GM19035 (cell line): ENCODE measurements around the gene JMJD1C.
"Not testable (repeated sequence)": the region's sequence is repeated elsewhere in the genome, so short reads cannot be mapped to it uniquely, and the experiment has no call there.

Experiments used
- ATAC-seq: cut with Tn5 transposase; IDR thresholded peaks from one replicate; pipeline ENCODE4 v1.9.1; 2021; ENCODE audit not compliant: unreplicated experiment

Gene JMJD1C

GRCh38 chr10:63304146-63304545 lies 161.6 kb downstream of the JMJD1C start:
- no peak for ATAC-seq

GRCh38 chr10:63300801-63301200 lies 165.0 kb downstream of the JMJD1C start:
- ATAC-seq, result no peak

- no peak for ATAC-seq
These were observed 167.8 kb downstream of the JMJD1C start for GRCh38 chr10:63297941-63298340.

- ATAC-seq, result no peak
These were observed 171.0 kb downstream of the JMJD1C start for GRCh38 chr10:63294781-63295180.

DNA sequence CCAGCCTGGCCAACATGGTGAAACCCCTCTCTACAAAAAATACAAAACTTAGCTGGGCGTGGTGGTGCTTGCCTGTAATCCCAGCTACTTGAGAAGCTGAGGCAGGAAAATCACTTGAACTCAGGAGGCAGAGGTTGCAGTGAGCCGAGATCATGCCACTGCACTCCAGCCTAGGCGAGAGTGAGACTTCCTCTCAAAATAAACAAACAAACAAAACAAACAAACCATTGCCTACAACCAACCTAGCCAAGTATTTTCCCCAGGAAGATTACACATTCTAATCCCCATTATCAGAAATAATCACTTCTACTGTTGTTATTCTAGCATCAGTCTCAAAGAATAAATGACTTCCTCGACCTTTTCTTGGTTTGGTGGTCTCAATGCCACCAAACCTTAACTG lies 172.9 kb downstream of the JMJD1C start:
- not testable (repeated sequence) for ATAC-seq

DNA sequence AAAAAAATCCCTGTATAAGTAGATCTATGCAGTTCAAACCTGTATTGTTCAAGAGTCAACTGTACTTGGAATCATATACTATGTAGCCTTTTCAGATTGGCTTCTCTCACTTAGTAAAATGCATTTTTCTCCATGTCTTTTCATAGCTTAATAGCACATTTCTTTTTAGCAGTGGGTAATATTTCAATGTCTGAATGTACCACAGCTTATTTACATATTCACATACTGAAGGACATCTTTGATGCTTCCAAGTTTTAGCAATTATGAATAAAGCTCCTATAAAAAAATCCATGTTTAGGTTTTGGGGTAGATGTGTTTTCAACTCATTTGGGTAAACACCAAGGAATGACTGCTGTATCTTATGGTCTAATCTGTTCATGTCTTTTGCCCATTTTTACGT lies 177.6 kb downstream of the JMJD1C start:
- no peak for ATAC-seq

DNA sequence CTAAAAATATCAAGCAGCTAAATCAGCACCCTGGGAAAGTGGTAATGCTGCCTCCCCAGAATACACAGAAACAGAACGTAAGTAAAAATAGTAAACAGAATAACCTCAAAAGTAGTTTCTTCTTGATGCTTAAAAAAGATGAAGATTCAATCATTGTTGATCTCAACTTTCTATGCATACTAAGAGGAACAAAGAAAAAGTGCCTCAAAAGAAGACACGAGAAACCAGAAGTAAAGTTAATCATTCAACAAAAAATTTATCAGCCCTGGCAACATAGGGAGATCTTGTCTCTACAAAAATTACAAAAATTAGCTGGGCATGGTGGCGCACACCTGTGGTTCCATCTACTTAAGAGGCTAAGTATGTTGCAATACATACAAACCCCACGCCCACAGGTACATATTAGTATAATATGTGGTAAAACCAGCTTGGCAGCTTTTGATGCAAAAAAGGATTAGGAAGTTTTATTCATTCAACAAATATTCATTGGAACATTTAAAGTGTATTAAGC lies 179.0 kb downstream of the JMJD1C start:
- peak; percentile 83 for ATAC-seq

DNA sequence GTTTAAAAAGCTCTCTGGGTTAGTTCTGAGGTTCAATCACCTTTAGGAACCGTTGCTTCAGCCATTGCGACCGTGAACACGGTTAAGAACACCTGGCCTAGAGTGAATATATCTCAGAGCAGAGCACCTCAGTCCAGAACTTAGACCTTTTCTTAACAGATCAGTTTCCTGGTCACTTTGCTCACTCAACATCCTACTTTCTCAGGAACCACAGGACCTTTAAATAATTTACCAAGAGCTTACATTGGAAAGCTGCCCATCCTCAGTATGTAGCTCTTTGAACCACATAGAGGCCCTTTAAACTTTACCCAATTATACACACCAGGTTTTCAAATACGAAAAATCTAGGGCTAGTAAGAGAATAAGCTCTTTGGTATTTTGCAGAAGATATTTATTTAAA lies 179.4 kb downstream of the JMJD1C start:
- peak; percentile 38 for ATAC-seq

DNA sequence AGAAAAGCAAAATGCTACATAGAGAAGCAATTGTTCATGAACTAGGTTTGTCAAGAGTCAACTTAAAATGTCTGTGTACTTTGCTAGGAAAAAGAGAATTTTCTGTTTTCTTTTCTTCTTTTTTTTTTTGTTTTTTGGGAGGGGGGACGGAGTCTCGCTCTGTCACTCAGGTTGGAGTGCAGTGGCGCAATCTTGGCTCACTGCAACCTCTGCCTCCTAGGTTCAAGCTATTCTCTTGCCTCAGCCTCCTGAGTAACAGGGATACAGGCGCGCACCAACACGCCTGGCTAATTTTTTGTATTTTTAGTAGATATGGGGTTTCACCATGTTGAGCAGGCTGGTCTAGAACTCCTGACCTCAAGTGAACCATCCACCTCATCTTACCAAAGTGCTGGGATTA lies 181.9 kb downstream of the JMJD1C start:
- ATAC-seq, result not testable (repeated sequence)

DNA sequence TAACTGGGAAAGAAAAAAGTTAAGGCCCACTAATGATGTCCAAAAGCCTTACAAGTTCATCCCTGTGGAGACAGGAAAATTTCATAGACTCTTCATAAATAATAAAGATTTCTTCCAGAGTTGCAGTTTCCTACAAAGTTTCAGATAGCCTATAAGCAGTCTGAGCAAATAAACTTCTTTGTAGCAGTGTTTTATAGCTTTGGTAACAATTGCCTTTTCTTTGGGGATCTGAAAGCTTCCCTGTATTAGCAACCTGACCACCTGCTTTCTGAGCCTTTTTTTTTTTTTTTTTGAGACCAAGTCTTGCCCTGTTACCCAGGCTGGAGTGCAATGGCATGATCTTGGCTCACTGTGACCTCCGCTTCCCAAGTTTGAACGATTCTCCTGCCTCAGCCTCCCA lies 182.7 kb downstream of the JMJD1C start:
- ATAC-seq, result no peak

DNA sequence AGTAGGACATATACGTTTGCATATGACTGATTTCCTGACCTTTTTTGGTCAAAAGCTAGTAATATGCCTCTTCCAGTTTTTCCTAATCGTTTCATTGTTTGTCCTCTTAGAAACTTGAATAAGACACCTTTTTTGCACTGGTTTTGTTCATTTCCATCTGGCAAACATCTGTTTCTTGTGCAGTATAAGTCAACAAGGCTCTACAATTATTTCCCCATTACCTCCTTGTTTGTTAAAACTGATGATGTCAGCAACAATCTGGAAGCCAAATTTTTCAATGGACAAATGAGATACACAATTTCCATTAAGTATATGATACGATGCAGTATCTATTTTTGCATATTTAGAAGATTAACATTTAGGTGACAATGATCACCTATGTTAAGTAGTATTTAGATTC lies 183.8 kb downstream of the JMJD1C start:
- ATAC-seq, result no peak

DNA sequence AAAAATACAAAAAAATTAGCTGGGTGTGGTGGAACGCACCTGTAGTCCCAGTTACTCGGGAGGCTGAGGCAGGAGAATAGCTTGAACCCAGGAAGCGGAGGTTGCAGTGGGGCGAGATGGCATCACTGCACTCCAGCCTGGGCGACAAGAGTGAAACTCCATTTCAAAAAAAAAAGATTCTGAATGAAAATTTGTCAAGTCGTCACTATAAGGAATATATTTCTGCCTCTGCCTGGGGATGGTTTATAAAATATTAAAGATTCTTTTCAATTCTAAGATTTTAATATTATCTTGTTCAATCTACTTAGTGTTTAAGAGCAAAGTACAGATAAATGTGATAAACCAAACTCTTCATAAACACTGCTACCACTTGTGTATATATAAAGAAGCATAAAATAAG lies 185.4 kb downstream of the JMJD1C start:
- ATAC-seq, result no peak

DNA sequence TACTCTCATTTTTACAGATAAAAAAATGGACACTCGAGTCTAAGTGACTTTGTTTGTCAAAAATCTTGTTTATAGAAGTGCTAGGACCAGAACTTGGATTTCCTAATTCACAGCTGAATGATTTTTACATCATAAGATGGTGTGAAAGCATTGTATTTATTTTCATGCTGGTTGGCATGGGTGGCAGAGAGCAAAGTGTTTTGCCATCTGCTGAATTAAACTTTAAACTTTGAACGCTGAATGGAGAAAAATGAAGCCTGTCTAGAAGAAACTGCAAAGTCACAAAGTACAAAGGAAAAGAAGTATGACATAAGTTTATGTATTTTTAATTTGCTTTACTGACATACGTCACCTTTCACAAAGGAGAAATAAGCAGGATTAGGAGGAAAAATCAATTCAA lies 190.7 kb downstream of the JMJD1C start:
- no peak for ATAC-seq

DNA sequence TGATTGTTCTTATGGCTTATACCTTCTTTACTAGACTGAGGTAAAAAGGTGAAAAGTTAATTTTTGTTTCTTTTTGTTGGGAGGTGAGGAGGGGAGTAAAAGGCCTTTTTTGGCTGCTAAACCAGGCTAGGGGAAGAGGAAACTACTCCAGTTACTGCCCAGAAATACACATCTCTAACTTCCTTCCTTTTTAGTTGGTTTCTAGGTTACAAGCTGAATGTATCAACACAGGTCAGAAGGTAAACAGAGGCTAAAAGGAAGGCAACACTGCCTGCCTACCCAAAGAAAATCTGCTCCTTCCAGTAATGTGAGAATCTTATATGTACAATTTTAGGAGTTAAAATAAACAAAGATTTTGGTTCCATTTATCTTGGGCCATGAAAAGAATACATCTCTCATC lies 192.2 kb downstream of the JMJD1C start:
- ATAC-seq, result no peak

GRCh38 chr10:63268798-63269503 lies 196.8 kb downstream of the JMJD1C start:
- peak; percentile 96 for ATAC-seq

GRCh38 chr10:63268149-63268797 lies 197.5 kb downstream of the JMJD1C start:
- no peak for ATAC-seq

DNA sequence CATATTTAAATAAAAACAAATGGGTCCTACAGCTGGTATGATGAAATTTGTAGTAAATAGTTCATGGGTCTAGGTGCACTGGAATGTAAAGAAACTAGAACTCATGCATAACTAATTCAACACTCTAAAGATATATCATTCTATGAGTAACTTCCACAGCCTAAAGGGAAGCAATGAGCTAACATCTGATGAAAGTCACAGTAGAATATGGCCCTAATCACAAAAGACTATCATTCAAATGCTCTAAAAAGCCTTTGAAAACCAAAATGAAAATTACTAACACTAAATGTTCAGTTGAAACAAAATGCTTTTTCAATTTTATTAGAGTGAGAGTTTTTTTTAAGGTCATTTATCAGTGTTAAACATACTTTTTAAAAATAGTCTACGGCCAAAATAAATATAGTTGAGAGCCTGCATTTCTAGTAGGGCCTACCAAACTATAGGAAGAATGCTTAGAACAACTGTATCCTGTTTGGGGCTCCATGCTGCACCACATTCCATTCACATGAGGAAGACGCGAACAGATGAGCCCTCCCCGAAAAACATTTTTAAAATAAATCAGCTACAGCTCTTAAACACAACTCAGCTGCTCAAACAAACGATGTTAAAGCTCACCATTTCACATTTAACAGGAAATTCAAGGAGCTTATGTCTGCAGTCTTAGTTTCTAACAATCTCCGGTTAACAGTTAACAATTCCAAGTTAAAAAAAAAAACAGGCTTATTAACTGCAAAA lies 198.2 kb downstream of the JMJD1C start:
- ATAC-seq, result no peak

- ATAC-seq, result no peak
These were observed 199.1 kb downstream of the JMJD1C start for GRCh38 chr10:63266391-63267316.

DNA sequence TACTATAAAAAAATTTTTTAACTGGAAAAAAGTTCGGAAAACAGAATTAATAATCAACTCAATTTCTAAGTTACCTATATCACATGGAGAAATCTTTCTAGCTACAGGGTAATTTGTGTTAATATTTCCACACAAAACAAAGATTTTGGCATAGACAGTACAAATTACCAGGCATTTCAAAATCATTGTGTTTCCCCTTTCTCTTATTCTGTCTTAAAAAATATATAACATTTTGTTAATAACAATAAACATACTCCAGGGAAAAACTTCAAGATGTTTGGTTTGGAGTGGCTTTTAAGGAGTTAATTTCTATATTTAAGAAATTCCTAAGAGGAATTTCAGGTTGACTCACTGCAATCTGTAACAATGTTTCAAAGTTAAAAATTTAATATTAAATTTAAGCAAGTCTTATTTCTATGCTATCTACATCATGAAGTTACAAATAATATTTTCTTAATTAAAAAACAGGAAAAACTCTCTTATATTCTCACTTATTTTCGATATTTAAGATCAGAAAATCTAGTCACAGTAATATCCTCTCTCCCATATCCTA lies 200.0 kb downstream of the JMJD1C start:
- ATAC-seq, result no peak

DNA sequence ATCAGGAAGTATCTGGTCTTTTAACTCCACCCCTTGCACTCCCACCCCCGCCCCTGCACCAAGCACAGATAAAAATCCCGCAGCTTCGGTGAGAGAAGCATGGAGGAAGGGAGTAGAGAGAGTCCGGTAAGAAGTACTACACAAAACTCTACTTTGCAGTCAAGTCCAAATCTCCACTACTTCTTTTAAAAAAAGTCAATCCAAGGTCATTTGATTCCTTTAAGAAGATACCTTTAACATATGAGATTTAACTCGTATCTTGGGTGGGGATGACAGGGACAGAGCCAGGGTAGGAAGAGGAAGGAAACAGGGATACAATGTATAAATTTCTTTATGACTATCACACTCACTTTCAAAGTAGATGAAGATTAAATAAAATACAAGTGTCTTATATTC lies 200.6 kb downstream of the JMJD1C start:
- no peak for ATAC-seq
